Measurements from ENCODE around the gene ADAMTS14.

- no peak for TF ChIP-seq EZH2 (optimal IDR thresholded peaks at IDR 0.05; ENCODE audit: low read depth, low read length)
- no peak for TF ChIP-seq CTCF (IDR thresholded peaks at IDR 0.05; ENCODE audit: low read length)
Observed at GRCh38 chr10:70738006-70738760, 65.9 kb downstream of the ADAMTS14 start.
